ENCODE measurements around the gene PLEKHH1. TPM values are rescaled to one million over a fixed set of nuclear protein-coding genes. Genes with fewer than 3 reads are reported as not detected.

The PLEKHH1 gene
- total and polyA plus RNA-seq, 2 of the 8 experiments (the other 6 are each of a cell fraction or from before 2014, with no cell fraction given), result 28.3 to 33.3 TPM

- 20% methylated on average over 24 of the region's 24 CpGs; no CpG with 5 or more reads in 1 of the 2 experiments for WGBS, 2 experiments (ENCODE audit: extremely low coverage in 1 of 2, insufficient coverage in 1 of 2, insufficient read length in 1 of 2, insufficient replicate concordance in 2 of 2, low coverage in 1 of 2, low lambda C conversion rate in 2 of 2, missing lambda C conversion rate in 1 of 2)
- ChIA-PET POLR2A (ENCODE audit: partially characterized antibody) (interaction anchor here (0.8 to 3.3 kb wide), 25 partner anchors 8 to 181 kb away, joined by 3 to 37 read pairs (median 4); partner anchors contain the start of gene PLEKHH1), CTCF (ENCODE audit: partially characterized antibody) (interaction anchor here (0.7 to 43.6 kb wide), 18 partner anchors 9 to 117 kb away, joined by 3 to 924 read pairs (median 4); partner anchors contain the start of gene PLEKHH1)
- Histone ChIP-seq H2AK5ac (ENCODE audit: low read depth, low read length) (no peak overlapping the region), H3K27me3 (replicated peaks in 1 of 4; ENCODE audit: control insufficient read depth in 3 of 4, extremely low read depth in 1 of 4, insufficient read depth in 3 of 4, low read length in 3 of 4) (no peaks in the 10 kb centered on the region), H3K36me3 (ENCODE audit: control insufficient read depth in 2 of 4, insufficient read depth in 4 of 4, low read length in 3 of 4) (peaks cover 0 to 13% (median 5%) of the 10 kb centered on the region in 4 experiments; a peak in 3 of 8 replicates), H3K14ac (ENCODE audit: insufficient read length) (no peak overlapping the region), H3K56ac (replicated peaks; ENCODE audit: insufficient read length, low read depth, low read length) (no peak overlapping the region), H2BK20ac (ENCODE audit: low read length) (0 out of 2 replicates have a peak overlapping the region, but pooled peaks have one; percentile 0), H3K27ac (ENCODE audit: low read depth, low read length) (peak overlapping the region; percentile 76), H2BK120ac (replicated peaks; ENCODE audit: low read depth, low read length) (no peak overlapping the region), H2BK5ac (ENCODE audit: low read depth, low read length) (peak overlapping the region; percentile 29), H2BK15ac (ENCODE audit: low read length) (peak overlapping the region; percentile 12; the same call in 1 of the 2 replicates), H3K18ac (ENCODE audit: extremely low read depth, low read length) (peak overlapping the region; percentile 75), H2BK12ac (ENCODE audit: low read depth, low read length) (no peak overlapping the region; the same call in 1 of the 2 replicates), H4K91ac (replicated peaks; ENCODE audit: insufficient read length, low read length) (peak overlapping the region; percentile 2), H3K4me2 (ENCODE audit: insufficient read depth in 1 of 2, low read depth in 2 of 2, low read length in 2 of 2) (peak overlapping the region; percentile 63 to 83), H3K4me3 (ENCODE audit: extremely low read depth in 1 of 4, insufficient read depth in 2 of 4, low read depth in 3 of 4, low read length in 4 of 4) (peak overlapping the region; percentile 20 to 50 (median 30); a peak in 5 of 8 replicates), H3K4ac (replicated peaks; ENCODE audit: insufficient read length, low read depth, low read length) (no peak overlapping the region), H3K79me2 (ENCODE audit: control insufficient read depth in 1 of 2, insufficient read depth in 2 of 2, low read length in 2 of 2) (peaks cover 0 to 4% of the 10 kb centered on the region in 2 experiments; a peak in 2 of 4 replicates), H4K5ac (ENCODE audit: insufficient read length, low read depth, low read length) (peak overlapping the region; percentile 27), H3K23ac (ENCODE audit: insufficient read length) (no peak overlapping the region), H2AFZ (ENCODE audit: low read length) (peak overlapping the region; percentile 64), H4K20me1 (replicated peaks in 1 of 2; ENCODE audit: control insufficient read depth in 1 of 2, insufficient read depth in 2 of 2, low read length in 2 of 2) (no peaks in the 10 kb centered on the region), H3K9me3 (ENCODE audit: insufficient read depth in 2 of 2, low read depth in 1 of 2, low read length in 1 of 2) (no peaks in the 10 kb centered on the region), H3K79me1 (ENCODE audit: low read depth, low read length) (no peaks in the 10 kb centered on the region), H3K23me2 (ENCODE audit: low read depth, low read length) (no peaks in the 10 kb centered on the region; the same call in 1 of the 2 replicates), H4K8ac (ENCODE audit: extremely low read depth, insufficient read depth, low read length) (peak overlapping the region; percentile 87; the same call in 1 of the 2 replicates), H3K9ac (replicated peaks in 1 of 4; ENCODE audit: extremely low read depth in 1 of 4, low read depth in 3 of 4, low read length in 3 of 4) (peak overlapping the region in 3 of 4 experiments; percentile 60 to 68 (median 65); a peak in 6 of 7 replicates), H3K4me1 (replicated peaks in 1 of 4; ENCODE audit: control insufficient read depth in 3 of 4, insufficient read depth in 4 of 4, low read length in 3 of 4) (peaks cover 6 to 20% (median 13%) of the 10 kb centered on the region in 4 experiments)
- FAIRE-seq (peak; percentile 62), DNase-seq (ENCODE audit: low read depth in 1 of 2, low spot score in 2 of 2) (peak in 1 of 2 experiments; percentile 69)
- TF ChIP-seq ATF3 (IDR thresholded peaks at IDR 0.05; ENCODE audit: insufficient read depth, low read depth, low read length), result no peak
- TF ChIP-seq SIX5 (IDR thresholded peaks at IDR 0.05; ENCODE audit: low read depth, low read length), result no peak
- TF ChIP-seq GABPA (IDR thresholded peaks at IDR 0.05; ENCODE audit: borderline replicate concordance, insufficient read depth, low read length), result 0 out of 2 replicates have a peak, but pooled peaks have one; percentile 63
- TF ChIP-seq EGR1 (IDR thresholded peaks at IDR 0.05; ENCODE audit: borderline replicate concordance, low read depth, low read length), result no peak
- no peak for TF ChIP-seq KDM5A (IDR thresholded peaks at IDR 0.05; ENCODE audit: low read length)
- no peak for TF ChIP-seq SP1 (IDR thresholded peaks at IDR 0.05; ENCODE audit: low read depth, low read length)
- TF ChIP-seq TAF7 (optimal IDR thresholded peaks at IDR 0.05; ENCODE audit: borderline replicate concordance, low read depth, low read length), result no peak
- TF ChIP-seq TAF1 (IDR thresholded peaks at IDR 0.05; ENCODE audit: low read depth, low read length), result peak; percentile 75
- TF ChIP-seq RNF2 (IDR thresholded peaks at IDR 0.05; ENCODE audit: borderline replicate concordance, low read depth, low read length, missing control alignments, poor library complexity, severe bottlenecking), result no peak
These were observed 8.6 kb downstream of the PLEKHH1 start for GRCh38 chr14:67541448-67542387.
